ENCODE results near the gene PDE11A. TPM values are rescaled to one million over a fixed set of nuclear protein-coding genes. Genes with fewer than 3 reads are reported as not detected.

PDE11A gene
- total and polyA plus RNA-seq, 2 experiments from 2014 or later: 0.08 to 0.73 TPM

GRCh38 chr2:177808984-177809809 is 263.4 kb downstream of the PDE11A start:
- TF ChIP-seq, protein P1, sequence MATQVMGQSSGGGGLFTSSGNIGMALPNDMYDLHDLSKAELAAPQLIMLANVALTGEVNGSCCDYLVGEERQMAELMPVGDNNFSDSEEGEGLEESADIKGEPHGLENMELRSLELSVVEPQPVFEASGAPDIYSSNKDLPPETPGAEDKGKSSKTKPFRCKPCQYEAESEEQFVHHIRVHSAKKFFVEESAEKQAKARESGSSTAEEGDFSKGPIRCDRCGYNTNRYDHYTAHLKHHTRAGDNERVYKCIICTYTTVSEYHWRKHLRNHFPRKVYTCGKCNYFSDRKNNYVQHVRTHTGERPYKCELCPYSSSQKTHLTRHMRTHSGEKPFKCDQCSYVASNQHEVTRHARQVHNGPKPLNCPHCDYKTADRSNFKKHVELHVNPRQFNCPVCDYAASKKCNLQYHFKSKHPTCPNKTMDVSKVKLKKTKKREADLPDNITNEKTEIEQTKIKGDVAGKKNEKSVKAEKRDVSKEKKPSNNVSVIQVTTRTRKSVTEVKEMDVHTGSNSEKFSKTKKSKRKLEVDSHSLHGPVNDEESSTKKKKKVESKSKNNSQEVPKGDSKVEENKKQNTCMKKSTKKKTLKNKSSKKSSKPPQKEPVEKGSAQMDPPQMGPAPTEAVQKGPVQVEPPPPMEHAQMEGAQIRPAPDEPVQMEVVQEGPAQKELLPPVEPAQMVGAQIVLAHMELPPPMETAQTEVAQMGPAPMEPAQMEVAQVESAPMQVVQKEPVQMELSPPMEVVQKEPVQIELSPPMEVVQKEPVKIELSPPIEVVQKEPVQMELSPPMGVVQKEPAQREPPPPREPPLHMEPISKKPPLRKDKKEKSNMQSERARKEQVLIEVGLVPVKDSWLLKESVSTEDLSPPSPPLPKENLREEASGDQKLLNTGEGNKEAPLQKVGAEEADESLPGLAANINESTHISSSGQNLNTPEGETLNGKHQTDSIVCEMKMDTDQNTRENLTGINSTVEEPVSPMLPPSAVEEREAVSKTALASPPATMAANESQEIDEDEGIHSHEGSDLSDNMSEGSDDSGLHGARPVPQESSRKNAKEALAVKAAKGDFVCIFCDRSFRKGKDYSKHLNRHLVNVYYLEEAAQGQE (IDR thresholded peaks at IDR 0.05; ENCODE audit: unreplicated experiment): no peak
- TF ChIP-seq, protein P2, sequence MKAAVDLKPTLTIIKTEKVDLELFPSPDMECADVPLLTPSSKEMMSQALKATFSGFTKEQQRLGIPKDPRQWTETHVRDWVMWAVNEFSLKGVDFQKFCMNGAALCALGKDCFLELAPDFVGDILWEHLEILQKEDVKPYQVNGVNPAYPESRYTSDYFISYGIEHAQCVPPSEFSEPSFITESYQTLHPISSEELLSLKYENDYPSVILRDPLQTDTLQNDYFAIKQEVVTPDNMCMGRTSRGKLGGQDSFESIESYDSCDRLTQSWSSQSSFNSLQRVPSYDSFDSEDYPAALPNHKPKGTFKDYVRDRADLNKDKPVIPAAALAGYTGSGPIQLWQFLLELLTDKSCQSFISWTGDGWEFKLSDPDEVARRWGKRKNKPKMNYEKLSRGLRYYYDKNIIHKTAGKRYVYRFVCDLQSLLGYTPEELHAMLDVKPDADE (IDR thresholded peaks at IDR 0.05): no peak
- TF ChIP-seq, protein P3, sequence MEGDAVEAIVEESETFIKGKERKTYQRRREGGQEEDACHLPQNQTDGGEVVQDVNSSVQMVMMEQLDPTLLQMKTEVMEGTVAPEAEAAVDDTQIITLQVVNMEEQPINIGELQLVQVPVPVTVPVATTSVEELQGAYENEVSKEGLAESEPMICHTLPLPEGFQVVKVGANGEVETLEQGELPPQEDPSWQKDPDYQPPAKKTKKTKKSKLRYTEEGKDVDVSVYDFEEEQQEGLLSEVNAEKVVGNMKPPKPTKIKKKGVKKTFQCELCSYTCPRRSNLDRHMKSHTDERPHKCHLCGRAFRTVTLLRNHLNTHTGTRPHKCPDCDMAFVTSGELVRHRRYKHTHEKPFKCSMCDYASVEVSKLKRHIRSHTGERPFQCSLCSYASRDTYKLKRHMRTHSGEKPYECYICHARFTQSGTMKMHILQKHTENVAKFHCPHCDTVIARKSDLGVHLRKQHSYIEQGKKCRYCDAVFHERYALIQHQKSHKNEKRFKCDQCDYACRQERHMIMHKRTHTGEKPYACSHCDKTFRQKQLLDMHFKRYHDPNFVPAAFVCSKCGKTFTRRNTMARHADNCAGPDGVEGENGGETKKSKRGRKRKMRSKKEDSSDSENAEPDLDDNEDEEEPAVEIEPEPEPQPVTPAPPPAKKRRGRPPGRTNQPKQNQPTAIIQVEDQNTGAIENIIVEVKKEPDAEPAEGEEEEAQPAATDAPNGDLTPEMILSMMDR (conservative IDR thresholded peaks at IDR 0.05; ENCODE audit: low read depth in 2 of 2): no peak
- no peak for TF ChIP-seq CREB1 (CRISPR knock-in tag; IDR thresholded peaks at IDR 0.05; ENCODE audit: low read depth)
- Histone ChIP-seq H3K4me2 (no peak overlapping the region), H3F3A (replicated peaks; ENCODE audit: low read depth) (no peaks in the 10 kb centered on the region), H2AFZ (no peak overlapping the region), H3K27me3 (ENCODE audit: insufficient read depth) (no peaks in the 10 kb centered on the region), H3K4me3 (no peak overlapping the region), H4K20me1 (replicated peaks; ENCODE audit: insufficient read depth) (no peaks in the 10 kb centered on the region), H3K79me2 (replicated peaks; ENCODE audit: insufficient read depth) (no peaks in the 10 kb centered on the region), H3K9me2 (ENCODE audit: insufficient read depth) (no peaks in the 10 kb centered on the region), H3K27ac (ENCODE audit: low read depth) (no peak overlapping the region), H3K4me1 (ENCODE audit: insufficient read depth) (no peaks in the 10 kb centered on the region), H3K36me3 (ENCODE audit: insufficient read depth) (no peaks in the 10 kb centered on the region)
- no peaks in the 10 kb centered on the region for H3K36me3 Mint-ChIP-seq (ENCODE audit: low read depth)
- DNase-seq (ENCODE audit: low spot score) (no peak), ATAC-seq (no peak)
- no peak overlapping the region for H3K27ac Mint-ChIP-seq
- H3K4me3 Mint-ChIP-seq: no peak overlapping the region
- H3K4me1 Mint-ChIP-seq: no peaks in the 10 kb centered on the region
- H3K9me3 Mint-ChIP-seq: peaks cover 7% of the 10 kb centered on the region; the same call in 1 of the 3 replicates
- H3K27me3 Mint-ChIP-seq (ENCODE audit: insufficient read depth, low read depth, poor library complexity): peaks cover 2% of the 10 kb centered on the region

DNA sequence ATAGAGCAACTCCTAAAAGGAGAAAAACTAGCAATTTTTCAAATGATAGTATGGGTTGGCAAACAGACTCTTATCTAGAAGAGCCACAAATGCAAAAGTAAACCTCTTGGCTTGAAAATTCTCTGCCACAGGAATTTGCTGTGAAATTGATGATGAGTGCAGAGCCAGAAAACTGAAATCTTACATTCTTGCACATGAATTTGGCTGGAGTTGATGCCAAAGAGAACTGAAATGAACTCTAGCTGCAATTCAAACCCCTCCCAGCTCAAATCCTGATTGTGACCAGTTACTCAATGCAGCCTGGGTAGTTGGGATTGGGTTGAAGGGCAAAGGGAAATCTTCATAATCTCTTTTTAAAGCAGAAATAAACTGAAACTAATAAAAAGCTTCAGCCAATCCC is 266.6 kb downstream of the PDE11A start:
- H3K9me3 Mint-ChIP-seq: 0 out of 3 replicates have a peak, but pooled peaks cover 3% of the 10 kb centered on the region
- TF ChIP-seq, protein P2 (IDR thresholded peaks at IDR 0.05): no peak
- TF ChIP-seq, protein P1 (IDR thresholded peaks at IDR 0.05; ENCODE audit: unreplicated experiment): no peak
- TF ChIP-seq STAT1 (IDR thresholded peaks at IDR 0.05; ENCODE audit: unreplicated experiment) (no peak), EZH2phosphoT487 (IDR thresholded peaks at IDR 0.05; ENCODE audit: unreplicated experiment) (no peak), EZH2 (IDR thresholded peaks at IDR 0.05; ENCODE audit: low read depth, unreplicated experiment) (no peak), ZNF331 (CRISPR knock-in tag; IDR thresholded peaks at IDR 0.05; ENCODE audit: low read depth) (no peak)
- TF ChIP-seq, protein P3 (conservative IDR thresholded peaks at IDR 0.05; ENCODE audit: low read depth in 2 of 2): no peak

More for the DNA sequence above, 266.6 kb downstream of the PDE11A start:
- no peaks in the 10 kb centered on the region for H3K27me3 ChIP-seq (ENCODE audit: insufficient read depth)
- no peak for DNase-seq (ENCODE audit: low spot score)
- no peaks in the 10 kb centered on the region for H3K4me1 ChIP-seq (ENCODE audit: insufficient read depth)
- no peaks in the 10 kb centered on the region for H3K79me2 ChIP-seq (replicated peaks; ENCODE audit: insufficient read depth)
- no peak overlapping the region for H3K4me2 ChIP-seq
- Mint-ChIP-seq H3K36me3 (ENCODE audit: low read depth) (no peaks in the 10 kb centered on the region), H3K4me3 (no peak overlapping the region), H3K27ac (no peak overlapping the region), H3K4me1 (no peaks in the 10 kb centered on the region), H3K27me3 (ENCODE audit: insufficient read depth, low read depth, poor library complexity) (peaks cover 3% of the 10 kb centered on the region)
- no peaks in the 10 kb centered on the region for H3K36me3 ChIP-seq (ENCODE audit: insufficient read depth)
- H3K27ac ChIP-seq (ENCODE audit: low read depth): no peak overlapping the region
- H3K9me2 ChIP-seq (ENCODE audit: insufficient read depth): no peaks in the 10 kb centered on the region
- H3F3A ChIP-seq (replicated peaks; ENCODE audit: low read depth): no peaks in the 10 kb centered on the region
- H3K4me3 ChIP-seq: no peak overlapping the region
- ATAC-seq: no peak
- no peaks in the 10 kb centered on the region for H4K20me1 ChIP-seq (replicated peaks; ENCODE audit: insufficient read depth)
- H2AFZ ChIP-seq: no peak overlapping the region
